ENCODE data around the gene PGF.

DNA sequence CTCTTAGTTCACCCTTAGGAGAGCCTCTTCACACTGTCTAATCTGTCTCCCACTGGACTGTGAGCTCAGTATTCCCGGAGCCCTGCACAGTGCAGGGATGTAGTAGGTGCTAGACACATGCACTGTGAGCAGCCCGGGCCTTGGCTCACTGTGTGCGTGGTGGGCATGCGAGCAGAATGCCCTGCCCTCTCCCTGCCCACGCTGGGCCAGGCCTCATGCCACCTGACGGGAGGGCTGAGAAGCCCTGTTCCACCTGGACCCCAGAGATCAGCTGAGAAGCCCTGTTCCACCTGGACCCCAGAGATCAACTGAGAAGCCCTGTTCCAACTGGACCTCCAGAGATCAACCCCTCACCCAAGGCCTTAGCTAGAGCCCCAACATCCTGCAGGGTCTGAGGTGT, 43.3 kb downstream of the PGF start:
- TF ChIP-seq ZFX (IDR thresholded peaks at IDR 0.05): no peak
- TF ChIP-seq, protein P1, sequence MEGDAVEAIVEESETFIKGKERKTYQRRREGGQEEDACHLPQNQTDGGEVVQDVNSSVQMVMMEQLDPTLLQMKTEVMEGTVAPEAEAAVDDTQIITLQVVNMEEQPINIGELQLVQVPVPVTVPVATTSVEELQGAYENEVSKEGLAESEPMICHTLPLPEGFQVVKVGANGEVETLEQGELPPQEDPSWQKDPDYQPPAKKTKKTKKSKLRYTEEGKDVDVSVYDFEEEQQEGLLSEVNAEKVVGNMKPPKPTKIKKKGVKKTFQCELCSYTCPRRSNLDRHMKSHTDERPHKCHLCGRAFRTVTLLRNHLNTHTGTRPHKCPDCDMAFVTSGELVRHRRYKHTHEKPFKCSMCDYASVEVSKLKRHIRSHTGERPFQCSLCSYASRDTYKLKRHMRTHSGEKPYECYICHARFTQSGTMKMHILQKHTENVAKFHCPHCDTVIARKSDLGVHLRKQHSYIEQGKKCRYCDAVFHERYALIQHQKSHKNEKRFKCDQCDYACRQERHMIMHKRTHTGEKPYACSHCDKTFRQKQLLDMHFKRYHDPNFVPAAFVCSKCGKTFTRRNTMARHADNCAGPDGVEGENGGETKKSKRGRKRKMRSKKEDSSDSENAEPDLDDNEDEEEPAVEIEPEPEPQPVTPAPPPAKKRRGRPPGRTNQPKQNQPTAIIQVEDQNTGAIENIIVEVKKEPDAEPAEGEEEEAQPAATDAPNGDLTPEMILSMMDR (IDR thresholded peaks at IDR 0.05 in 2 of 3, conservative IDR thresholded peaks at IDR 0.05 in 1 of 3; ENCODE audit: borderline replicate concordance in 1 of 3, insufficient read depth in 1 of 3, low read depth in 2 of 3, low read length in 2 of 3): no peak
- no peak for TF ChIP-seq SIN3A (IDR thresholded peaks at IDR 0.05; ENCODE audit: low read depth)
- no peak for TF ChIP-seq EZH2phosphoT487 (IDR thresholded peaks at IDR 0.05; ENCODE audit: borderline replicate concordance)
- no peak for TF ChIP-seq JUND (IDR thresholded peaks at IDR 0.05)
- TF ChIP-seq EZH2 (IDR thresholded peaks at IDR 0.05): no peak
- no peak for TF ChIP-seq POLR2A (IDR thresholded peaks at IDR 0.05; ENCODE audit: borderline replicate concordance, extremely low read depth, insufficient read depth, insufficient read length)
- no peak for TF ChIP-seq FOSL1 (IDR thresholded peaks at IDR 0.05; ENCODE audit: low read depth)
- no peak for TF ChIP-seq SP1 (IDR thresholded peaks at IDR 0.05; ENCODE audit: low read depth)
- no peak for TF ChIP-seq RAD21 (IDR thresholded peaks at IDR 0.05; ENCODE audit: low read depth)
- TF ChIP-seq EGR1 (IDR thresholded peaks at IDR 0.05; ENCODE audit: low read depth): no peak
- TF ChIP-seq ZBTB33 (IDR thresholded peaks at IDR 0.05; ENCODE audit: extremely low read depth, insufficient replicate concordance, low read length): no peak
- TF ChIP-seq SRF (IDR thresholded peaks at IDR 0.05; ENCODE audit: low read depth): no peak
- TF ChIP-seq CEBPB (IDR thresholded peaks at IDR 0.05; ENCODE audit: low read depth): no peak
